Measurements from ENCODE around the gene SYF2. TPM values are rescaled to one million over a fixed set of nuclear protein-coding genes. Genes with fewer than 3 reads are reported as not detected.
"Not testable (repeated sequence)": the region's sequence is repeated elsewhere in the genome, so short reads cannot be mapped to it uniquely, and the experiment has no call there.

SYF2 gene
- polyA plus RNA-seq, 4 donors, result 93.6 to 120 (median 107) TPM

DNA sequence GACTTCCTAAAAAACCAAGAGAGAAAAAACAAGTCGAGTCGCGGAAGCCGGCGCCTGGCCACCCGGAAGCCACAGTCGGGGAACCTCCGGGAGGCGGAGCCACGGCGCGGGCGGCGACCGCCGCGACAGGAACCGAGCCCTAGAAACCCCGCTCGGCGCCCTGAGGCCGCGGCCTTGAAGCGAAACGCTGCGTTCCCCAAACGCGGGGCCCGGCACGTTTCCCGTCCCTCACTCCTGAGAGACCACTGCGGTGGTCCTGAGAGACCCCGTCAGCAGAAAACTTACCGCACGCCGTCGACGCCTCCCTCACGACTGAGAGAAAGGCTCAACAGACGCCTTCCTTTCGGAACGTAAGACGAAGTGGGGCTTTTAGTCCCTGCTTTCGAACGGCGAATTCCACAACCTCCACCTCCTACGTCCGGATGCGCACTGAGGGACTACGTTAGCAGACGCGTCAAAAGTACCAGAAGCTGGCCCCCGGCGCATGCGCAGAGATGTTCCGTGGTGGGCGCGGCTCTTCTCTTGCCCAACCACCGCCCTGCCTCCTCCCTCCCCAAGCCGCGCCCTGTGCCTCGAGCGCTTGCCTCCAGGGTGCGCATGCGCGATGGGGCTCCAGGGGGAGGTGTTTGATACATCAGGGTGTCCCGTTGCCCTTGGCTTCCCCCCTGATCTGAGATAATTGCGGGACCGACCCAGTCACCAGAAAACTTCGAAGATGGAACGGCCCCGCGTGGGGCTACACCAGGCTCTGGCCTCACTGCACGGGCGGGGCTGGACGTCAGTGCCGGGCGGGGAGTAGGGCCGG is 14.9 kb upstream of the SYF2 start, which contains the start of gene RSRP1:
TSS of gene RSRP1 (minus strand) at position 431 of the 805 bp plus-strand sequence. CDS start 491 bp downstream, outside the sequence.
- DNase-seq (ENCODE audit: low read depth in 4 of 4, low spot score in 3 of 4), result peak; percentile 94 to 96 (median 96)

- no peak for DNase-seq (ENCODE audit: low read depth in 4 of 4, low spot score in 3 of 4)
These were observed 14.3 kb upstream of the SYF2 start for GRCh38 chr1:25246600-25247023.

GRCh38 chr1:25245809-25246599 is 13.7 kb upstream of the SYF2 start:
- no peak for DNase-seq (ENCODE audit: low read depth in 4 of 4, low spot score in 3 of 4)

DNA sequence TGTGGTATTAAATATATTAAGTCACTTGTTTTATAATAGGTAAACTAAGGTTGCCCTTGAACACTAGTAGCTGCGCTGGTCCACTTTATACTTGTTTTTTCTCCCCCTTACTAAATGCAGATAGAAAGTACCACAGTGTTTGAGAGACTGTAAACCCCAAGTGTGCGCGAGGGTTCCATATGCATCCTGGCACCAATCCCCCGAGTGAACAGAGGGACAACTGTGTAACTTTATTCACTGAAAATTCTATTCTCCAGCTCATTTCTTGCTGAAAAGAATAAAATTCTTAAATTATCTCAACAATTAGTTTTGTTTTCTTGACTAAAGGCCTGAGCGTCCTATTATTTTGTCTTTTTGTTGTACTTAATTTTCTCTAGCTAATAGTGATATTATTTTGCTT is 13.1 kb upstream of the SYF2 start:
- DNase-seq (ENCODE audit: low read depth in 4 of 4, low spot score in 3 of 4), result no peak

GRCh38 chr1:25243907-25244306 is 11.6 kb upstream of the SYF2 start:
- DNase-seq (ENCODE audit: low read depth in 4 of 4, low spot score in 3 of 4), result no peak

DNA sequence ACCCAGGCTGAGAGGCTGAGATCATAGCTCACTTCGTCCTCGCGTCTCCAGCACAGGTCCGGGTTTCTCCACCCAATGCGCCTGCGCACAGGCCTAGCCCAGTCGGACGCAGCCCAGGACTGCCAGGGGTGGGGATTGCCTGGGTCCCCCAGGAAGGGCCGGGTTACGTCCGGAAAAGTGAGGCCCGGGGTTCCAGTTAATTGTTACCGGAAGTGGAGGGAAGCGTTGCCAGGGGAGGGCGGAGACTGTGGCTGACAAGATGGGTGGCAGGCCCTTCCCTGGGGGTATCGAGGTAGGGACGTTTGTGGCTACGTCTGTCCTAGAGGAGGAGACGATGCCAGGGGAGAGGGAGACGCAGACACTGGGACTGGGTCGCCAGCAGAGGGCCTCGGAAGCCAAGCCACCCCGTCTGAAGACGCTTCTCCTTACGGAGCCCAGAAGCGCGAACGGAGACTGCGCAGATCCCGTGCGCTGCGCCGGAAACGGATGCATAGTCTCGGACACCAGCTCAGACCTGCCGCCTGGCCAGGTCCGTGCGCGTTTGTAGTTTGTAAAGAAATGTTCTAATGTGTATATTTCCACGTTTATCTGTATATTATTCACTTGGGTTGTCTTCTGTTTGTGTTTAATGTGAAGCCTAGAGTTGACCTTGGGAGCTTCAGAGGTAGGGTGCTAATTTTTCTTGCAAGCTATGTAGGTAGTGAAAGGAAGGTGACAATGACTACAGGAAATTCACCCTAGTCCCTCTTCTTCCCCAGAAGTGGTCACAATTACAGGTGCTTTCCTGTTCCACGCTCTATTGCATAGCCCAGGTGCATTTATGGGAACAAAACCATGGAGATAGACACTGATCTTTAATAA is 7.6 kb upstream of the SYF2 start:
- peak in 3 of 4 donors; percentile 75 to 82 (median 77) for DNase-seq (ENCODE audit: low read depth in 4 of 4, low spot score in 3 of 4)

GRCh38 chr1:25238046-25238445 is 5.7 kb upstream of the SYF2 start:
- no peak for DNase-seq (ENCODE audit: low read depth in 4 of 4, low spot score in 3 of 4)

- DNase-seq (ENCODE audit: low read depth in 4 of 4, low spot score in 3 of 4), result not testable (repeated sequence)
These were observed 4.0 kb upstream of the SYF2 start for GRCh38 chr1:25236261-25236660.

DNA sequence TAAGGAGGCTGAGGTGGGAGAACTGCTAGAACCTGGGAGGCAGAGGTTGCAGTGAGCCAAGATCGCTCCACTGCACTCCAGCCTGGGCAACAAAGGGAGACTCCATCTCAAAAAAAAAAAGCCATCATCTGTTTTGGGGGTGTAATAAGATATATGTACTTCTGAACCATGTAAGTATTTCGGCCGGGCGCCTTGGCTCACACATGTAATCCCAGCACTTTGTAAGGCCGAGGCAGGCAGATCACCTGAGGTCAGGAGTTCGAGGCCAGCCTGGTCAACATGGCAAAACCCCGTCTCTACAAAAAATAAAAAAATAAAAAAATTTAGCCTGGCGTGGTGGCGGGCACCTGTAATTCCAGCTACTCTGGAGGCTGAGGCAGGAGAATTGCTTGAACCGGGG is 3.1 kb upstream of the SYF2 start:
- not testable (repeated sequence) for DNase-seq (ENCODE audit: low read depth in 4 of 4, low spot score in 3 of 4)

- peak in 1 of 4 donors; percentile 68 for DNase-seq (ENCODE audit: low read depth in 4 of 4, low spot score in 3 of 4)
These were observed 823 bp upstream of the SYF2 start for GRCh38 chr1:25232866-25233784.

DNA sequence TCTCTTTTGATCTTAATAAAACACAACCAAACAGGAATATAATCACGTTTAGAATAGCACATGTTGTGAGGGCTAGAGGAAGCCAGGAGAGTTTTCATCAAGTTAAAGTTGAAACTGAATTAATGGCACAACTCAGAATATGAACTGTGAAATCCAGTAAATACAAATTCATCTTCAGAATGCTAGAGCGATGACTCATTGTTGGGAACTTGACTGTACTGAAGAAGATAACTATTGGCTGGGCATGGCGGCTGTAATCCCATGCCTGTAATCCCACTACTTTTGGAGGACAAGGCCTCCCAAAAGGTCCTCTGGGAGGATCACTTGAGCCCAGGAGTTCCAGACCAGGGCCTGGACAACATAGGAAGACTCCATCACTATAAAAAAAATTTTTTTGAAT is 8.8 kb downstream of the SYF2 start:
- no peak for DNase-seq (ENCODE audit: low read depth in 4 of 4, low spot score in 3 of 4)

GRCh38 chr1:25222606-25223005 is 9.7 kb downstream of the SYF2 start:
- no peak for DNase-seq (ENCODE audit: low read depth in 4 of 4, low spot score in 3 of 4)

GRCh38 chr1:25220666-25221065 is 11.6 kb downstream of the SYF2 start:
- no peak for DNase-seq (ENCODE audit: low read depth in 4 of 4, low spot score in 3 of 4)

DNA sequence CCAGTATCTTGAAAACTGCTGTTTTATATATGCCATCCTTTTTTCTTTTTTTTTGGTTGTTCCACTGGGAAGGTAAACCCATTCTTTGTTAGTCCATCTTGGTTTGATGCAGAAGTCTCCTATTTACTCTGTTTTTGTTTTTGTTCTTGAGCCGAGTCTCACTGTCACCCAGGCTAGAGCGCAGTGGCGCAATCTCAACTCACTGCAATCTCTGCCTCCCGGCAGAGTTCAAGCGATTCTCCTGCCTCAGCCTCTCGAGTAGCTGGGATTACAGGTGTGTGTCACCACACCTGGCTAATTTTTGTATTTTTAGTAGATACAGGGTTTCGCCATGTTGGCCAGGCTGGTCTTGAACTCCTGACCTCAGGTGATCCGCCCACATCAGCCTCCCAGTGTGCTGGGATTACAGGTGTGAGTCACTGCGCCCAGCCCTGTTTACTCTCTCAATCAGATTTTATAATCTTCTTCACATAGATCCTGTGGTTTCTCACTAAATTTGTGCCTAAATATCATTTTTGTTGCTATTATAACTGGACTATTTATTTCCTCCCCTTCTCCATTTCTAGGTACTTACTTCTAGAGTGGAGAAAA is 12.5 kb downstream of the SYF2 start:
- DNase-seq (ENCODE audit: low read depth in 4 of 4, low spot score in 3 of 4), result no peak

DNA sequence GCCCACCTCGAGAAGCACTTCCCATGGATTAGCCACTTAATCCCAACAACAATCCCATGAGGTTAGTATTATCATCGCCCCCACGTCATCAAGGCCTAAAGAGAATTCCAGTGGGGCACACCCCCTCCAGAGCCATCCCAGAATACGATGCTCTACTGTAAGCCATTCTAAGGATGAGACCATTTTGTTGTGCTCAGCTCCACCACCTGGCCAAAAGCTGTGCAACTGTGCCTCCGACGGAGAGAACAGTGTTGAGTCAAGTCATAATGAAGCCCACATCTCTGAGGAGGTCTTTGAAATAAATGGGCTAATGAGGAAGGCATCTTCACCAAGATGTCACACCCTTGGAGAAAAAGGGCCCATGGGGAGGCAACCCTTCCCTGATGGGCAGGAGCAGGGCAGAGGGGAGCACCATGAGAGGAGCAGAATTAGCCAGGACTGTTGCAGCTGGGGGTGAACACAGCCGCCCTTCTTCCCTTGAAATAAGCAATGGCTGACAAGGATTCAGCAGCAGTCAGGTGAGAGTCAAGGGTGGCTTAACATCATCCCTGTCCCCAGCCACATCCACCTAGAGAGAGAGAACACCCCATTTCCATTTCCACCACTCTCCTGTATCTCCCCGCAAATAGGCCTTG is 14.6 kb downstream of the SYF2 start:
- no peak for DNase-seq (ENCODE audit: low read depth in 4 of 4, low spot score in 3 of 4)

DNA sequence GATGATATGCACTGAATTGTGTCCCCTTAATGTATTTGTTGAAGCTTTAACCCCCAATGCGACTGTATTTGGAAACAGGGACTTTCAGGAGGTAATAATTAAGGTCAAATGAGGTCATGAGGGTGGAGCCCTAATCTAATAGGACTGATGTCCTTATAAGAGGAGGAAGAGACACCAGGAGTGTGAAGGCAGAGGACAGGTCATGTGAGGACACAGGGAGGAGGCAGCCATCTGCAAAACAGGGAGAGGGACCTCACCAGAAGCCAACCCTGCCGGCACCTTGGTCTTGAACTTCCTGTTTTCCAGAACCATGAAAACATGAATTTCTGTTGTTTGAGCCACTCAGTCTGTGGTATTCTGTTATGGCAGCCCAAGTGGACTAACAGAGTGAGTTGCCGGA is 15.3 kb downstream of the SYF2 start:
- no peak for DNase-seq (ENCODE audit: low read depth in 4 of 4, low spot score in 3 of 4)

DNA sequence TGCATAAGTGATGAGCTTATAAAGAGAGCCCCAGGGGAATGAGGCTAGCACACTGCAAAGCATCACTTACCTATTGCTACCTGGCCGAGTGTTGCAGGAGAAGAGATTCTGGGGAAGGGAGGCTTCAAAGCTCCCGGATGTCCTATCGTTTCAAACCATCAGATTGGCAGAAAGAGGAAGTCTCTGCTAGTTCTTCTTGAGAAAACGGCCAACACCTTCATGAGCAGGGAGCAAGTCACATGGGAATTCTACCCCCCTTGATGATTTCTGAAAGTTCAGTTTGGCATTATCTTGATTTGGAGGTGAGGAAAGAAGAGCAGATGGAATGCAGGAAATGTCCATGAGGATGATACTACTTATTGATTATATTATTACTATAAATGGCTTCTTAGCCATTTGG is 16.2 kb downstream of the SYF2 start:
- no peak for DNase-seq (ENCODE audit: low read depth in 4 of 4, low spot score in 3 of 4)

- no peak for DNase-seq (ENCODE audit: low read depth in 4 of 4, low spot score in 3 of 4)
These were observed 19.6 kb downstream of the SYF2 start for GRCh38 chr1:25212725-25213124.

DNA sequence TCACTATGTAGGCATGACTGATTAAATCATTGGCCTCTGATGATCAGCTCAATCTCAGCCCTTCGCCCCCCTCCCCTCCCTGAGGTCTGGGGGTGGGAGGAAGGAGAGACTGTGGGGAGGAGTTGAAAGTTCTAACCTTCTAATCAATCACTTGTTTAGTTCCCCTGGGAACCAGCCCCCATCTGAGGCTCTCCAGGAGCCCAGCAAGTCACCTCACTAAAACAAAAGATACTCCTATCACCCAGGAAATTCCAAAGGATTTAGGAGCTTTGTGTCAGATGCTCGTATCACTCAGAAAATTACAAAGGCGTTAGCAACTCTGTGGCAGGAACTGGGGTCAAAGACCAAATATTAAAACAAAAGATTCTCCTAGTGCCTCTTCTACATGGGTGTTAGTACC is 21.6 kb downstream of the SYF2 start:
- no peak for DNase-seq (ENCODE audit: low read depth in 4 of 4, low spot score in 3 of 4)
